ENCODE measurements around the gene TDO2. TPM values are rescaled to one million over a fixed set of nuclear protein-coding genes. Genes with fewer than 3 reads are reported as not detected.

Gene TDO2
- total RNA-seq, 6 donors from 2014 or later, result 0.74 to 2.3 (median 2.1) TPM; not detected in 3

GRCh38 chr4:155954939-155955338 lies 51.4 kb downstream of the TDO2 start:
- WGBS, 2 donors, result 78 to 84% methylated on average over 4 of the region's 4 CpGs
- no peaks in the 10 kb centered on the region for H3K27me3 ChIP-seq
- no peak overlapping the region for H3K4me3 ChIP-seq
- DNase-seq (no peak), ATAC-seq (ENCODE audit: low FRiP score in 2 of 2) (no peak)
- no peaks in the 10 kb centered on the region for H3K9me3 ChIP-seq
- TF ChIP-seq POLR2AphosphoS5 (IDR thresholded peaks at IDR 0.05) (no peak), POLR2A (IDR thresholded peaks at IDR 0.05) (no peak), EP300 (IDR thresholded peaks at IDR 0.05) (no peak)
- TF ChIP-seq, protein P1, sequence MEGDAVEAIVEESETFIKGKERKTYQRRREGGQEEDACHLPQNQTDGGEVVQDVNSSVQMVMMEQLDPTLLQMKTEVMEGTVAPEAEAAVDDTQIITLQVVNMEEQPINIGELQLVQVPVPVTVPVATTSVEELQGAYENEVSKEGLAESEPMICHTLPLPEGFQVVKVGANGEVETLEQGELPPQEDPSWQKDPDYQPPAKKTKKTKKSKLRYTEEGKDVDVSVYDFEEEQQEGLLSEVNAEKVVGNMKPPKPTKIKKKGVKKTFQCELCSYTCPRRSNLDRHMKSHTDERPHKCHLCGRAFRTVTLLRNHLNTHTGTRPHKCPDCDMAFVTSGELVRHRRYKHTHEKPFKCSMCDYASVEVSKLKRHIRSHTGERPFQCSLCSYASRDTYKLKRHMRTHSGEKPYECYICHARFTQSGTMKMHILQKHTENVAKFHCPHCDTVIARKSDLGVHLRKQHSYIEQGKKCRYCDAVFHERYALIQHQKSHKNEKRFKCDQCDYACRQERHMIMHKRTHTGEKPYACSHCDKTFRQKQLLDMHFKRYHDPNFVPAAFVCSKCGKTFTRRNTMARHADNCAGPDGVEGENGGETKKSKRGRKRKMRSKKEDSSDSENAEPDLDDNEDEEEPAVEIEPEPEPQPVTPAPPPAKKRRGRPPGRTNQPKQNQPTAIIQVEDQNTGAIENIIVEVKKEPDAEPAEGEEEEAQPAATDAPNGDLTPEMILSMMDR (IDR thresholded peaks at IDR 0.05), result no peak
- H3K36me3 ChIP-seq, result no peaks in the 10 kb centered on the region
- H3K4me1 ChIP-seq, result peaks cover 0 to 12% (median 6%) of the 10 kb centered on the region in 4 donors
- no peak overlapping the region for H3K27ac ChIP-seq

- no peaks in the 10 kb centered on the region for H3K27me3 ChIP-seq
- no peak overlapping the region for H3K27ac ChIP-seq
- TF ChIP-seq POLR2AphosphoS5 (IDR thresholded peaks at IDR 0.05), result no peak
- no peak for TF ChIP-seq POLR2A (IDR thresholded peaks at IDR 0.05)
- TF ChIP-seq EP300 (IDR thresholded peaks at IDR 0.05), result no peak
- TF ChIP-seq, protein P1 (IDR thresholded peaks at IDR 0.05), result no peak
- H3K4me1 ChIP-seq, result peaks cover 0 to 12% (median 6%) of the 10 kb centered on the region in 4 donors
- WGBS, 2 donors, result 76 to 81% methylated on average over 2 of the region's 2 CpGs
- ATAC-seq (ENCODE audit: low FRiP score in 2 of 2) (no peak), DNase-seq (no peak)
- no peaks in the 10 kb centered on the region for H3K36me3 ChIP-seq
- H3K4me3 ChIP-seq, result no peak overlapping the region
- no peaks in the 10 kb centered on the region for H3K9me3 ChIP-seq
Observed at GRCh38 chr4:155956461-155956860, 53.0 kb downstream of the TDO2 start.

GRCh38 chr4:155959417-155959816 lies 55.9 kb downstream of the TDO2 start:
- H3K36me3 ChIP-seq, result no peaks in the 10 kb centered on the region
- H3K4me1 ChIP-seq, result peaks cover 0 to under 1% (median 0%) of the 10 kb centered on the region in 4 donors
- TF ChIP-seq POLR2AphosphoS5 (IDR thresholded peaks at IDR 0.05) (no peak), EP300 (IDR thresholded peaks at IDR 0.05) (no peak), POLR2A (IDR thresholded peaks at IDR 0.05) (no peak)
- TF ChIP-seq, protein P1 (IDR thresholded peaks at IDR 0.05), result no peak
- H3K27ac ChIP-seq, result no peak overlapping the region
- peak in 1 of 2 donors; percentile 12 for DNase-seq
- no peaks in the 10 kb centered on the region for H3K27me3 ChIP-seq
- no peaks in the 10 kb centered on the region for H3K9me3 ChIP-seq
- H3K4me3 ChIP-seq, result no peak overlapping the region
- peak in 1 of 2 donors; percentile 31 for ATAC-seq (ENCODE audit: low FRiP score in 2 of 2)
- WGBS, 2 donors, result 82% methylated on average over 4 of the region's 4 CpGs; no CpG with 5 or more reads in 1 of the 2 donors

DNA sequence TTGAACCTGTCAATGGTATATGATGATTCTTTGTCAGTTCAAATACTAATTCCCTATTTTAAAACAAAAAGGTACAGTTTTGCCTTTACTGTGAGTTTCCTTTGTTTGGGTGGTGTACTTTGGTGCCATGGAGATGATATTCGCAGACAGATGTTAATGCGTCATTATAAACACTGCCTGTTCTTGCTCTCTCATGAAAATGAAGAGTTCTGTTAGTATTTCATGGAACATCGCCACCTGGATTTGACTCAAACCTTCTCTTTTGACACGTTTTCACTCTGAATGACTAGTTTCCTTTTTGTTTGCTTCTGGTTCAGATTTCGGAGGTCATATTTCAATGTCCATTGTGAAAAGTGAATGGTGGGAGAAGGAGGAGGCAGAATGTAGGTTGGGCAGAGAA lies 57.0 kb downstream of the TDO2 start:
- ATAC-seq (ENCODE audit: low FRiP score in 2 of 2), result peak in 1 of 2 donors; percentile 73
- TF ChIP-seq, protein P1 (IDR thresholded peaks at IDR 0.05), result no peak
- no peak for TF ChIP-seq POLR2A (IDR thresholded peaks at IDR 0.05)
- TF ChIP-seq POLR2AphosphoS5 (IDR thresholded peaks at IDR 0.05), result no peak
- no peak for TF ChIP-seq EP300 (IDR thresholded peaks at IDR 0.05)
- no peaks in the 10 kb centered on the region for H3K4me1 ChIP-seq
- H3K4me3 ChIP-seq, result no peak overlapping the region
- DNase-seq, result no peak
- no peak overlapping the region for H3K27ac ChIP-seq
- H3K27me3 ChIP-seq, result no peaks in the 10 kb centered on the region
- WGBS, 2 donors, result 62 to 66% methylated on average over 5 of the region's 5 CpGs
- no peaks in the 10 kb centered on the region for H3K36me3 ChIP-seq
- H3K9me3 ChIP-seq, result no peaks in the 10 kb centered on the region

- no peak for TF ChIP-seq EP300 (IDR thresholded peaks at IDR 0.05)
- TF ChIP-seq, protein P1 (IDR thresholded peaks at IDR 0.05), result no peak
- no peak for TF ChIP-seq POLR2A (IDR thresholded peaks at IDR 0.05)
- TF ChIP-seq POLR2AphosphoS5 (IDR thresholded peaks at IDR 0.05), result no peak
- WGBS, 2 donors, result 88 to 92% methylated on average over 4 of the region's 4 CpGs
- Histone ChIP-seq H3K4me3 (no peak overlapping the region), H3K4me1 (no peaks in the 10 kb centered on the region), H3K27me3 (no peaks in the 10 kb centered on the region), H3K27ac (no peak overlapping the region), H3K9me3 (no peaks in the 10 kb centered on the region), H3K36me3 (no peaks in the 10 kb centered on the region)
- DNase-seq (no peak), ATAC-seq (ENCODE audit: low FRiP score in 2 of 2) (no peak)
Observed at GRCh38 chr4:155961575-155961974, 58.1 kb downstream of the TDO2 start.

Data from upper lobe of left lung (tissue), 6 donors.